Measurements from ENCODE around the gene CREG2. TPM values are rescaled to one million over a fixed set of nuclear protein-coding genes. Genes with fewer than 3 reads are reported as not detected.

The CREG2 gene
- not detected in 2 replicates for polyA plus RNA-seq (2011; rRNA removed)
- 0.04 TPM in 1 of 2 replicates, not detected in the other for polyA minus RNA-seq (2011; rRNA and poly(A)+ RNA removed)

- no peak within 1 kb of the TSS for H3K27ac ChIP-seq (ENCODE audit: low read depth, low read length)
- ChIA-PET CTCF (interaction anchor here (0.5 to 4.0 kb wide), 22 partner anchors 9 to 1193 kb away, joined by 3 to 28 read pairs (median 3); no protein-coding TSS in a partner anchor), POLR2A (no interaction called here)
- peak within 1 kb of the TSS; percentile 65 for H3K4me3 ChIP-seq (ENCODE audit: low read depth, low read length)
- no peak for DNase-seq (ENCODE audit: low read depth, low spot score)
- peaks cover 25% of the 10 kb centered on the region for H3K27me3 ChIP-seq (ENCODE audit: control insufficient read depth, insufficient read depth, low read length)
- no peaks in the 10 kb centered on the region for H3K9me3 ChIP-seq (ENCODE audit: control insufficient read depth, insufficient read depth, low read length)
- TF ChIP-seq, protein P1, sequence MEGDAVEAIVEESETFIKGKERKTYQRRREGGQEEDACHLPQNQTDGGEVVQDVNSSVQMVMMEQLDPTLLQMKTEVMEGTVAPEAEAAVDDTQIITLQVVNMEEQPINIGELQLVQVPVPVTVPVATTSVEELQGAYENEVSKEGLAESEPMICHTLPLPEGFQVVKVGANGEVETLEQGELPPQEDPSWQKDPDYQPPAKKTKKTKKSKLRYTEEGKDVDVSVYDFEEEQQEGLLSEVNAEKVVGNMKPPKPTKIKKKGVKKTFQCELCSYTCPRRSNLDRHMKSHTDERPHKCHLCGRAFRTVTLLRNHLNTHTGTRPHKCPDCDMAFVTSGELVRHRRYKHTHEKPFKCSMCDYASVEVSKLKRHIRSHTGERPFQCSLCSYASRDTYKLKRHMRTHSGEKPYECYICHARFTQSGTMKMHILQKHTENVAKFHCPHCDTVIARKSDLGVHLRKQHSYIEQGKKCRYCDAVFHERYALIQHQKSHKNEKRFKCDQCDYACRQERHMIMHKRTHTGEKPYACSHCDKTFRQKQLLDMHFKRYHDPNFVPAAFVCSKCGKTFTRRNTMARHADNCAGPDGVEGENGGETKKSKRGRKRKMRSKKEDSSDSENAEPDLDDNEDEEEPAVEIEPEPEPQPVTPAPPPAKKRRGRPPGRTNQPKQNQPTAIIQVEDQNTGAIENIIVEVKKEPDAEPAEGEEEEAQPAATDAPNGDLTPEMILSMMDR (IDR thresholded peaks at IDR 0.05; ENCODE audit: low read depth, low read length) = peak; percentile 52
These were observed at the start of gene CREG2 for GRCh38 chr2:101387151-101387834. Gene CREG2 (minus strand): TSS chr2:101387503. CDS start chr2:101387457, 46 bp downstream.

- ChIA-PET CTCF (interaction anchor here (0.6 to 1.4 kb wide), 4 partner anchors 16 to 290 kb away, joined by 3 to 6 read pairs (median 4); partner anchors contain the start of gene RFX8), POLR2A (no interaction called here)
- TF ChIP-seq, protein P1 (IDR thresholded peaks at IDR 0.05; ENCODE audit: low read depth, low read length) = no peak
- H3K27me3 ChIP-seq (ENCODE audit: control insufficient read depth, insufficient read depth, low read length) = no peaks in the 10 kb centered on the region
- H3K4me3 ChIP-seq (ENCODE audit: low read depth, low read length) = no peak overlapping the region
- no peaks in the 10 kb centered on the region; the same call in 1 of the 2 replicates for H3K9me3 ChIP-seq (ENCODE audit: control insufficient read depth, insufficient read depth, low read length)
- DNase-seq (ENCODE audit: low read depth, low spot score) = no peak
- peak overlapping the region; percentile 57 for H3K27ac ChIP-seq (ENCODE audit: low read depth, low read length)
These were observed 47.9 kb upstream of the CREG2 start for GRCh38 chr2:101435001-101435862.

DNA sequence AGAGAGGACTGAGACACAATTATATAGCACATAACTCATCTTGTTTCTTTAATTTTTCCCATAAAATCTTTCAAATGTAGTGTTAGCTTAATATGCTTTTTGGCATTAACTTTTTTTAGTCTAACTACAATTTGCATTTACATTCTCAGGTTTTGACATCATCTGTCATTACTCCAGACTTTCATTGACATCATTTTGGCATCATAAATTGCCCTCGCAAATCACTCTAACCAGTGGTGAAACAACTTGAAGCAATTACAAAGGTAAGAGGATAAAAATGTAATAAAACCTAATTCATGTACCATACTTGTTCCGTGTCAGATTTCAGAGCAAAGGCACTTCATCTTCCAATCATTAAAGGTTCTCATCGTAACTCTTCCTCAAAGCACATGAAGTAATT is 46.2 kb upstream of the CREG2 start:
- no peak for DNase-seq (ENCODE audit: low read depth, low spot score)
- H3K4me3 ChIP-seq (ENCODE audit: low read depth, low read length) = no peak overlapping the region
- ChIA-PET POLR2A (no interaction called here), CTCF (interaction anchor here (1.0 kb wide), 1 partner anchor 398 kb away, joined by 3 read pairs; no protein-coding TSS in a partner anchor)
- TF ChIP-seq, protein P1 (IDR thresholded peaks at IDR 0.05; ENCODE audit: low read depth, low read length) = no peak
- no peak overlapping the region for H3K27ac ChIP-seq (ENCODE audit: low read depth, low read length)
- no peaks in the 10 kb centered on the region for H3K27me3 ChIP-seq (ENCODE audit: control insufficient read depth, insufficient read depth, low read length)
- no peaks in the 10 kb centered on the region; the same call in 1 of the 2 replicates for H3K9me3 ChIP-seq (ENCODE audit: control insufficient read depth, insufficient read depth, low read length)

DNA sequence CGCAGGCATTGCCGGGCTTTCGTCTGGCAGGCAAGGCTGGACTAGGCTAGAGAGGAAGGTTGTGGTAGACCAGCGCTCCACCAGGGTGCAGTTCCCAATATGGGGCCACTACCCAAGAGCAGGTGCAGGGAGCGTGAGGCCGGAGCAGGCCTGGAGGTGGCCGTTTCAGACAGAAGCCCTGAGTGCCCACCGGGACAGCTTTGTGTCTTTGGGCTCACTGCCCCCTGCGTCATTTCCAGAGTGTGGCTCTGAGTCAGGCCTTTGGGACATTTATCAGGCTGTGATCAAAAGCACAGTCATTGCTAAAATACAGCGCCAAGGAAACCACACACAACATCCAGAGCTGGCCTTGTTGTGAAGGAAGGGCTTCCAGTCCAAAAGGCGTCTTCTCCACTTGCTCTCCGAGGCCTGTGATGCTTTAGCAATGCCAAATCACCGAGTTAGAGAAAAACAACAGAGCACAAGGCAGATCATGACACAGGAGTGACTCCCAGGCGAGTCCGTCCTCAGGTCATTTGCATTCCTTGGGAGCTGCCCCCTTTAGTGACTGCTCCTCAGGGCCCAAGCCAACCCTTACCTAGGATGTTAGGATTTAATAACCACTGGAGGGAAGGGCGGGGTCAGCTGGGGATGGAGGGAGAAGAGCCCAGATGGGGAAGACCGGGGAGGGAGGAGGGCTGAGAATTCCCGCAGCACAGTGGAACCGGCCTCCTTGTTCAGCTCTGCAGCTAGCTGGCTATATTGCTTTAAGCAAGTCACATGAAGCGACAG is 45.3 kb upstream of the CREG2 start:
- no peak overlapping the region for H3K27ac ChIP-seq (ENCODE audit: low read depth, low read length)
- no peak overlapping the region for H3K4me3 ChIP-seq (ENCODE audit: low read depth, low read length)
- ChIA-PET CTCF (interaction anchor here (1.0 to 1.8 kb wide), 3 partner anchors 14 to 399 kb away, joined by 3 to 11 read pairs (median 4); no protein-coding TSS in a partner anchor), POLR2A (no interaction called here)
- no peak for DNase-seq (ENCODE audit: low read depth, low spot score)
- TF ChIP-seq, protein P1 (IDR thresholded peaks at IDR 0.05; ENCODE audit: low read depth, low read length) = no peak
- no peaks in the 10 kb centered on the region; the same call in 1 of the 2 replicates for H3K9me3 ChIP-seq (ENCODE audit: control insufficient read depth, insufficient read depth, low read length)
- no peaks in the 10 kb centered on the region for H3K27me3 ChIP-seq (ENCODE audit: control insufficient read depth, insufficient read depth, low read length)

Measured in AG04450 (cell line).